HEK293 (cell line): Measurements from ENCODE around the gene CLDND1.

Experiments
- ATF2 ChIP-seq: fragments of 450-650 bp; formaldehyde crosslinking; IDR thresholded peaks from 2 replicates; pipeline ENCODE4 v1.5.1; 2016; ENCODE audit warnings: missing biosample characterization, missing genetic modification characterization, low read depth
- BCL11A ChIP-seq: fragments of 450-650 bp; formaldehyde crosslinking; IDR thresholded peaks from 2 replicates; pipeline ENCODE4 v1.5.1; 2016; ENCODE audit warnings: low read depth, missing biosample characterization, missing genetic modification characterization
- CTCF ChIP-seq: fragments of 450-650 bp; formaldehyde crosslinking; IDR thresholded peaks from 2 replicates; pipeline ENCODE4 v1.5.1; 2016; ENCODE audit warnings: missing biosample characterization, missing genetic modification characterization
- GLI4 ChIP-seq: fragments of 450-650 bp; formaldehyde crosslinking; IDR thresholded peaks from 2 replicates; pipeline ENCODE4 v1.5.1; 2016; ENCODE audit warnings: missing biosample characterization, missing genetic modification characterization
- GLIS2 ChIP-seq: fragments of 450-650 bp; formaldehyde crosslinking; IDR thresholded peaks from 2 replicates; pipeline ENCODE4 v1.5.1; 2016; ENCODE audit warnings: missing biosample characterization, missing genetic modification characterization
- KLF16 ChIP-seq: fragments of 450-650 bp; formaldehyde crosslinking; IDR thresholded peaks from 2 replicates; pipeline ENCODE4 v1.5.1; 2017; ENCODE audit warnings: missing biosample characterization, missing genetic modification characterization
- KLF7 ChIP-seq: fragments of 450-650 bp; formaldehyde crosslinking; IDR thresholded peaks from 2 replicates; pipeline ENCODE4 v1.5.1; 2016; ENCODE audit warnings: missing biosample characterization, missing genetic modification characterization, borderline replicate concordance
- KLF8 ChIP-seq: fragments of 450-650 bp; formaldehyde crosslinking; IDR thresholded peaks from 2 replicates; pipeline ENCODE4 v1.5.1; 2016; ENCODE audit warnings: missing biosample characterization, missing genetic modification characterization
- MZF1 ChIP-seq: fragments of 450-650 bp; formaldehyde crosslinking; IDR thresholded peaks from 2 replicates; pipeline ENCODE4 v1.5.1; 2017; ENCODE audit warnings: missing biosample characterization, missing genetic modification characterization, borderline replicate concordance
- OVOL3 ChIP-seq: fragments of 450-650 bp; formaldehyde crosslinking; IDR thresholded peaks from 2 replicates; pipeline ENCODE4 v1.5.1; 2016; ENCODE audit warnings: missing biosample characterization, missing genetic modification characterization
- PRDM1 ChIP-seq: fragments of 450-650 bp; formaldehyde crosslinking; IDR thresholded peaks from 2 replicates; pipeline ENCODE4; 2016; ENCODE audit warnings: missing biosample characterization, missing genetic modification characterization
- RBAK ChIP-seq: fragments of 450-650 bp; formaldehyde crosslinking; IDR thresholded peaks from 2 replicates; pipeline ENCODE4 v1.5.1; 2016; ENCODE audit warnings: missing biosample characterization, missing genetic modification characterization
- SP3 ChIP-seq: fragments of 450-650 bp; formaldehyde crosslinking; IDR thresholded peaks from 2 replicates; pipeline ENCODE4 v1.5.1; 2016; ENCODE audit warnings: missing biosample characterization, missing genetic modification characterization
- YY1 ChIP-seq: fragments of 450-650 bp; formaldehyde crosslinking; IDR thresholded peaks from 2 replicates; pipeline ENCODE4 v1.5.1; 2018; ENCODE audit warnings: missing biosample characterization, missing genetic modification characterization
- ZBTB8A ChIP-seq: fragments of 450-650 bp; formaldehyde crosslinking; IDR thresholded peaks from 2 replicates; pipeline ENCODE4 v1.5.1; 2016; ENCODE audit warnings: missing biosample characterization, missing genetic modification characterization
- ZFP37 ChIP-seq: fragments of 450-650 bp; formaldehyde crosslinking; IDR thresholded peaks from 2 replicates; pipeline ENCODE4 v1.5.1; 2016; ENCODE audit warnings: missing biosample characterization, missing genetic modification characterization
- ZNF121 ChIP-seq: fragments of 450-650 bp; formaldehyde crosslinking; IDR thresholded peaks from 2 replicates; pipeline ENCODE4 v1.5.1; 2016; ENCODE audit warnings: missing biosample characterization, missing genetic modification characterization
- ZNF140 ChIP-seq: fragments of 450-650 bp; formaldehyde crosslinking; IDR thresholded peaks from 2 replicates; pipeline ENCODE4 v1.5.1; 2016; ENCODE audit warnings: missing biosample characterization, missing genetic modification characterization
- ZNF174 ChIP-seq: fragments of 450-650 bp; formaldehyde crosslinking; IDR thresholded peaks from 2 replicates; pipeline ENCODE4 v1.5.0; 2017; ENCODE audit warnings: missing biosample characterization, mild to moderate bottlenecking, missing genetic modification characterization
- ZNF184 ChIP-seq: fragments of 450-650 bp; IDR thresholded peaks from 2 replicates; pipeline ENCODE4 v1.5.1; 2018; ENCODE audit warnings: missing biosample characterization, mild to moderate bottlenecking, missing genetic modification characterization
- ZNF239 ChIP-seq: fragments of 450-650 bp; formaldehyde crosslinking; IDR thresholded peaks from 2 replicates; pipeline ENCODE4 v1.5.1; 2016; ENCODE audit warnings: missing biosample characterization, missing genetic modification characterization
- ZNF274 ChIP-seq, 2 experiments: fragments of 200-500 bp in 1 of 2; fragments of 450-650 bp in 1 of 2; sonication (Bioruptor generic) in 1 of 2; formaldehyde crosslinking in 1 of 2; IDR thresholded peaks; 2 replicates each; pipeline versions ENCODE4 v1.5.1 to v1.6.1; 2014 to 2016; ENCODE audit warnings: borderline replicate concordance in 1 of 2, inconsistent platforms in 1 of 2, low read length in 1 of 2, missing biosample characterization in 1 of 2, missing genetic modification characterization in 1 of 2
- ZNF280C ChIP-seq: fragments of 450-650 bp; formaldehyde crosslinking; IDR thresholded peaks from 2 replicates; pipeline ENCODE4 v1.5.1; 2016; ENCODE audit warnings: missing biosample characterization, missing genetic modification characterization
- ZNF292 ChIP-seq: fragments of 450-650 bp; formaldehyde crosslinking; IDR thresholded peaks from 2 replicates; pipeline ENCODE4 v1.5.1; 2016; ENCODE audit warnings: low read depth, missing biosample characterization, missing genetic modification characterization, borderline replicate concordance
- ZNF302 ChIP-seq: fragments of 450-650 bp; formaldehyde crosslinking; IDR thresholded peaks from 2 replicates; pipeline ENCODE4 v1.5.1; 2016; ENCODE audit warnings: missing biosample characterization, missing genetic modification characterization, low read depth
- ZNF488 ChIP-seq: fragments of 450-650 bp; formaldehyde crosslinking; IDR thresholded peaks from 2 replicates; pipeline ENCODE4 v1.5.1; 2016; ENCODE audit warnings: missing biosample characterization, missing genetic modification characterization
- ZNF510 ChIP-seq: fragments of 450-650 bp; formaldehyde crosslinking; IDR thresholded peaks from 2 replicates; pipeline ENCODE4 v1.5.1; 2018; ENCODE audit warnings: mild to moderate bottlenecking, missing genetic modification characterization, missing biosample characterization; ENCODE audit not compliant: insufficient replicate concordance
- ZNF560 ChIP-seq: fragments of 450-650 bp; formaldehyde crosslinking; IDR thresholded peaks from 2 replicates; pipeline ENCODE4 v1.5.1; 2017; ENCODE audit warnings: missing biosample characterization, missing genetic modification characterization, borderline replicate concordance
- ZNF621 ChIP-seq: fragments of 450-650 bp; formaldehyde crosslinking; IDR thresholded peaks from 2 replicates; pipeline ENCODE4 v1.5.1; 2017; ENCODE audit warnings: missing biosample characterization, missing genetic modification characterization
- ZSCAN23 ChIP-seq: fragments of 450-650 bp; formaldehyde crosslinking; IDR thresholded peaks from 2 replicates; pipeline ENCODE4 v1.5.1; 2016; ENCODE audit warnings: missing biosample characterization, missing genetic modification characterization
- ZSCAN30 ChIP-seq: fragments of 450-650 bp; IDR thresholded peaks from 2 replicates; pipeline ENCODE4 v1.5.1; 2018; ENCODE audit warnings: missing biosample characterization, mild to moderate bottlenecking, missing genetic modification characterization, moderate library complexity

The CLDND1 gene

GRCh38 chr3:98522544-98523281 lies at the start of gene CLDND1 (continued):
- no peak for TF ChIP-seq ZNF510
- TF ChIP-seq ZSCAN23 (tag by site-specific recombination), result no peak
- TF ChIP-seq ZBTB8A (tag by site-specific recombination), result peak; percentile 49
- TF ChIP-seq ZNF292 (tag by site-specific recombination), result no peak
- 0 out of 2 replicates have a peak, but pooled peaks have one; percentile 6 for TF ChIP-seq YY1
- no peak for TF ChIP-seq OVOL3 (tag by site-specific recombination)
- no peak for TF ChIP-seq ZNF184 (tag by site-specific recombination)
- no peak for TF ChIP-seq RBAK (tag by site-specific recombination)
- peak; percentile 79 for TF ChIP-seq KLF8 (tag by site-specific recombination)
- TF ChIP-seq GLI4 (tag by site-specific recombination), result peak; percentile 35; the same call in 1 of the 2 replicates
- no peak for TF ChIP-seq KLF16
- TF ChIP-seq ZNF174 (tag by site-specific recombination), result no peak
- TF ChIP-seq KLF7, result peak; percentile 47; the same call in 1 of the 2 replicates
- no peak for TF ChIP-seq ZNF140
- TF ChIP-seq ZNF239 (tag by site-specific recombination), result no peak
- TF ChIP-seq PRDM1 (tag by site-specific recombination), result no peak
- no peak for TF ChIP-seq ZNF621 (tag by site-specific recombination)
- no peak for TF ChIP-seq MZF1 (tag by site-specific recombination)
- TF ChIP-seq ZNF488, result no peak
- no peak for TF ChIP-seq ZNF302 (tag by site-specific recombination)
- no peak for TF ChIP-seq BCL11A
- TF ChIP-seq ZFP37 (tag by site-specific recombination), result 0 out of 2 replicates have a peak, but pooled peaks have one; percentile 25
- TF ChIP-seq ZNF121 (tag by site-specific recombination), result no peak
- TF ChIP-seq ZSCAN30 (tag by site-specific recombination), result peak; percentile 53; the same call in 1 of the 2 replicates
- TF ChIP-seq CTCF (tag by site-specific recombination), result no peak
- no peak for TF ChIP-seq ZNF280C (tag by site-specific recombination)
- TF ChIP-seq GLIS2 (tag by site-specific recombination), result peak; percentile 57; the same call in 1 of the 2 replicates
- no peak for TF ChIP-seq ZNF560 (tag by site-specific recombination)
- TF ChIP-seq SP3 (tag by site-specific recombination), result peak; percentile 94
- no peak for TF ChIP-seq ZNF274 (IDR thresholded peaks at IDR 0.05; ENCODE audit: low read length)
- TF ChIP-seq ZNF274 (tag by site-specific recombination; IDR thresholded peaks at IDR 0.05; ENCODE audit: borderline replicate concordance), result no peak
- TF ChIP-seq ATF2, result no peak
